GM23248 (cell line): ENCODE results near the gene DNMT1. TPM values are rescaled to one million over a fixed set of nuclear protein-coding genes. Genes with fewer than 3 reads are reported as not detected.
"Not testable (repeated sequence)": the region's sequence is repeated elsewhere in the genome, so short reads cannot be mapped to it uniquely, and the experiment has no call there.

ENCODE experiments used
- DNase-seq: peaks from one replicate; pipeline ENCODE4 v3.0.0-alpha.2; 2015
- H2AFZ ChIP-seq: fragments of 200-600 bp; sonication (generic); 2 replicates; pipeline ENCODE4 v1.6.1; 2016; ENCODE audit warnings: antibody characterized with exemption
- H3F3A ChIP-seq: fragments of 200-600 bp; sonication (generic); 2 replicates; pipeline ENCODE4 v1.6.1; 2016; ENCODE audit warnings: mild to moderate bottlenecking, antibody characterized with exemption, mixed run types; ENCODE audit not compliant: insufficient read depth
- H3K27ac ChIP-seq: fragments of 200-600 bp; sonication (generic); 2 replicates; pipeline ENCODE4 v1.5.1; 2016; ENCODE audit warnings: mild to moderate bottlenecking
- H3K27me3 ChIP-seq: fragments of 200-600 bp; sonication (generic); replicated peaks from 2 replicates; pipeline ENCODE4 v1.6.1; 2016; ENCODE audit warnings: mild to moderate bottlenecking; ENCODE audit not compliant: insufficient read depth
- H3K36me3 ChIP-seq: fragments of 200-600 bp; sonication (generic); 2 replicates; pipeline ENCODE4 v1.6.1; 2016; ENCODE audit warnings: low read depth, mild to moderate bottlenecking
- H3K4me1 ChIP-seq: fragments of 200-600 bp; sonication (generic); 2 replicates; pipeline ENCODE4 v1.6.1; 2016; ENCODE audit warnings: mild to moderate bottlenecking; ENCODE audit not compliant: insufficient read depth
- H3K4me2 ChIP-seq: fragments of 200-600 bp; sonication (generic); one replicate; pipeline ENCODE4 v1.6.1; 2016; ENCODE audit warnings: mild to moderate bottlenecking; ENCODE audit not compliant: unreplicated experiment
- H3K4me3 ChIP-seq: fragments of 200-600 bp; sonication (generic); 2 replicates; pipeline ENCODE4 v1.5.1; 2016; ENCODE audit warnings: mild to moderate bottlenecking
- H3K79me2 ChIP-seq: fragments of 200-600 bp; sonication (generic); 2 replicates; pipeline ENCODE4 v1.6.1; 2016; ENCODE audit warnings: mild to moderate bottlenecking; ENCODE audit not compliant: insufficient read depth
- H3K9ac ChIP-seq: fragments of 200-600 bp; sonication (generic); 2 replicates; pipeline ENCODE4 v1.6.1; 2016; ENCODE audit warnings: mild to moderate bottlenecking
- H3K9me2 ChIP-seq: fragments of 200-600 bp; sonication (generic); 2 replicates; pipeline ENCODE4 v1.6.1; 2016; ENCODE audit warnings: mixed run types, mild to moderate bottlenecking, moderate library complexity; ENCODE audit not compliant: insufficient read depth
- H3K9me3 ChIP-seq: fragments of 200-600 bp; sonication (generic); one replicate; pipeline ENCODE4 v1.6.1; 2017; ENCODE audit warnings: low read depth
- H4K20me1 ChIP-seq: fragments of 200-600 bp; sonication (generic); 2 replicates; pipeline ENCODE4 v1.6.0; 2016; ENCODE audit not compliant: insufficient read depth
- EZH2 ChIP-seq: fragments of 200-600 bp; sonication (generic); IDR thresholded peaks from 2 replicates; pipeline ENCODE4 v1.6.1; 2018; ENCODE audit warnings: antibody characterized with exemption, mild to moderate bottlenecking; ENCODE audit not compliant: insufficient read depth, poor library complexity, severe bottlenecking
- EZH2phosphoT487 ChIP-seq: fragments of 200-600 bp; sonication (generic); IDR thresholded peaks from 2 replicates; pipeline ENCODE4 v1.6.1; 2018; ENCODE audit warnings: antibody characterized with exemption, moderate library complexity, mild to moderate bottlenecking, low read depth; ENCODE audit not compliant: insufficient read depth
- WGBS, 2 experiments: methylation state at CpG; one replicate each; pipeline ENCODE4 v1.1.6; 2015 to 2017; ENCODE audit warnings: low lambda C conversion rate in 2 of 2, low coverage in 1 of 2; ENCODE audit errors: missing lambda C conversion rate in 2 of 2; 5-methylcytosine and 5-hydroxymethylcytosine counted together
- in situ Hi-C: fragments of 300-500 bp; cut with MboI; formaldehyde crosslinking; loops from 2 replicates; pipeline ENCODE4 v1.15.0; 2020
- polyA plus RNA-seq: library from polyadenylated mRNA; unstranded; fragments of >200 nt; fragmentation: Nextera tagmentation; extraction: Ambion mirVana; gene quantifications from 2 replicates; pipeline ENCODE4 v1.2.1, GENCODE V29; 2016
- total RNA-seq: library from RNA; depleted of rRNA; stranded (reverse); fragments of >200 nt; shearing (Covaris generic); gene quantifications from 2 replicates; pipeline ENCODE4 v1.2.3, GENCODE V29; 2014

DNMT1 gene
- total and polyA plus RNA-seq, 2 experiments from 2014 or later = 57.5 to 101 TPM

GRCh38 chr19:10237702-10238101, 42.9 kb upstream of the DNMT1 start:
- in situ Hi-C loops = loop anchor here (25.0 kb wide), 1 partner anchor 300 kb away; the partner anchor contains the start of gene OLFM2
- peaks cover 7% of the 10 kb centered on the region; the same call in 1 of the 2 replicates for H3F3A ChIP-seq
- H3K9me3 ChIP-seq = no peaks in the 10 kb centered on the region
- no peak overlapping the region for H3K4me3 ChIP-seq
- H2AFZ ChIP-seq = peak overlapping the region; percentile 66
- peak overlapping the region; percentile 47; the same call in 1 of the 2 replicates for H3K9ac ChIP-seq
- H3K9me2 ChIP-seq = no peaks in the 10 kb centered on the region
- no peak overlapping the region for H3K4me2 ChIP-seq
- no peak for DNase-seq
- H4K20me1 ChIP-seq = no peaks in the 10 kb centered on the region
- H3K79me2 ChIP-seq = no peaks in the 10 kb centered on the region
- peaks cover 10% of the 10 kb centered on the region; the same call in 1 of the 2 replicates for H3K4me1 ChIP-seq
- no peak for TF ChIP-seq EZH2
- TF ChIP-seq EZH2phosphoT487 = no peak
- no peaks in the 10 kb centered on the region for H3K27me3 ChIP-seq
- H3K27ac ChIP-seq = peak overlapping the region; percentile 67
- H3K36me3 ChIP-seq = no peaks in the 10 kb centered on the region
- WGBS, 2 experiments = 41 to 60% methylated on average over 3 to 6 of the region's 6 CpGs

- Histone ChIP-seq H3K4me1 (peaks cover 10% of the 10 kb centered on the region; the same call in 1 of the 2 replicates), H3F3A (peaks cover 14% of the 10 kb centered on the region; the same call in 1 of the 2 replicates)
- H3K36me3 ChIP-seq, H3K9ac ChIP-seq, DNase-seq, H3K4me3 ChIP-seq, H4K20me1 ChIP-seq, H2AFZ ChIP-seq, H3K9me3 ChIP-seq, H3K4me2 ChIP-seq, H3K9me2 ChIP-seq, H3K27me3 ChIP-seq, H3K79me2 ChIP-seq, H3K27ac ChIP-seq: not testable (repeated sequence)
- in situ Hi-C loops = loop anchor here (25.0 kb wide), 1 partner anchor 298 kb away; the partner anchor contains the start of gene OLFM2
- WGBS, 2 experiments = 96 to 97% methylated on average over 7 of the region's 7 CpGs
Observed at GRCh38 chr19:10235409-10235808, 40.7 kb upstream of the DNMT1 start.

GRCh38 chr19:10235003-10235402, 40.2 kb upstream of the DNMT1 start:
- Histone ChIP-seq H3K79me2 (peaks cover 8% of the 10 kb centered on the region), H3K27ac (no peak overlapping the region), H3K9me2 (no peaks in the 10 kb centered on the region), H3K9me3 (no peaks in the 10 kb centered on the region), H3K4me1 (peaks cover 10% of the 10 kb centered on the region; the same call in 1 of the 2 replicates), H3K4me2 (no peak overlapping the region), H3F3A (peaks cover 14% of the 10 kb centered on the region; the same call in 1 of the 2 replicates), H2AFZ (no peak overlapping the region), H3K36me3 (no peaks in the 10 kb centered on the region), H3K4me3 (no peak overlapping the region), H3K27me3 (no peaks in the 10 kb centered on the region), H4K20me1 (no peaks in the 10 kb centered on the region), H3K9ac (no peak overlapping the region)
- DNase-seq = no peak
- in situ Hi-C loops = loop anchor here (25.0 kb wide), 1 partner anchor 298 kb away; the partner anchor contains the start of gene OLFM2
- WGBS, 2 experiments = 78 to 86% methylated on average over 4 of the region's 4 CpGs
- TF ChIP-seq EZH2 = no peak
- no peak for TF ChIP-seq EZH2phosphoT487

- Histone ChIP-seq H4K20me1 (no peaks in the 10 kb centered on the region), H3K9ac (no peak overlapping the region), H3K79me2 (peaks cover 18% of the 10 kb centered on the region), H3K4me2 (no peak overlapping the region), H3K27ac (no peak overlapping the region), H3F3A (peaks cover 23% of the 10 kb centered on the region), H3K9me3 (no peaks in the 10 kb centered on the region), H2AFZ (no peak overlapping the region), H3K27me3 (no peaks in the 10 kb centered on the region), H3K36me3 (no peaks in the 10 kb centered on the region), H3K9me2 (no peaks in the 10 kb centered on the region), H3K4me1 (peaks cover 10% of the 10 kb centered on the region; the same call in 1 of the 2 replicates), H3K4me3 (no peak overlapping the region)
- in situ Hi-C loops = loop anchor here (25.0 kb wide), 1 partner anchor 297 kb away; the partner anchor contains the start of gene OLFM2
- 84 to 86% methylated on average over 4 of the region's 4 CpGs for WGBS, 2 experiments
- no peak for TF ChIP-seq EZH2
- no peak for TF ChIP-seq EZH2phosphoT487
- DNase-seq = no peak
Observed at GRCh38 chr19:10233946-10234345, 39.2 kb upstream of the DNMT1 start.
